Measurements from ENCODE around the gene FGFRL1.
"Not testable (repeated sequence)": the region's sequence is repeated elsewhere in the genome, so short reads cannot be mapped to it uniquely, and the experiment has no call there.

Gene FGFRL1

DNA sequence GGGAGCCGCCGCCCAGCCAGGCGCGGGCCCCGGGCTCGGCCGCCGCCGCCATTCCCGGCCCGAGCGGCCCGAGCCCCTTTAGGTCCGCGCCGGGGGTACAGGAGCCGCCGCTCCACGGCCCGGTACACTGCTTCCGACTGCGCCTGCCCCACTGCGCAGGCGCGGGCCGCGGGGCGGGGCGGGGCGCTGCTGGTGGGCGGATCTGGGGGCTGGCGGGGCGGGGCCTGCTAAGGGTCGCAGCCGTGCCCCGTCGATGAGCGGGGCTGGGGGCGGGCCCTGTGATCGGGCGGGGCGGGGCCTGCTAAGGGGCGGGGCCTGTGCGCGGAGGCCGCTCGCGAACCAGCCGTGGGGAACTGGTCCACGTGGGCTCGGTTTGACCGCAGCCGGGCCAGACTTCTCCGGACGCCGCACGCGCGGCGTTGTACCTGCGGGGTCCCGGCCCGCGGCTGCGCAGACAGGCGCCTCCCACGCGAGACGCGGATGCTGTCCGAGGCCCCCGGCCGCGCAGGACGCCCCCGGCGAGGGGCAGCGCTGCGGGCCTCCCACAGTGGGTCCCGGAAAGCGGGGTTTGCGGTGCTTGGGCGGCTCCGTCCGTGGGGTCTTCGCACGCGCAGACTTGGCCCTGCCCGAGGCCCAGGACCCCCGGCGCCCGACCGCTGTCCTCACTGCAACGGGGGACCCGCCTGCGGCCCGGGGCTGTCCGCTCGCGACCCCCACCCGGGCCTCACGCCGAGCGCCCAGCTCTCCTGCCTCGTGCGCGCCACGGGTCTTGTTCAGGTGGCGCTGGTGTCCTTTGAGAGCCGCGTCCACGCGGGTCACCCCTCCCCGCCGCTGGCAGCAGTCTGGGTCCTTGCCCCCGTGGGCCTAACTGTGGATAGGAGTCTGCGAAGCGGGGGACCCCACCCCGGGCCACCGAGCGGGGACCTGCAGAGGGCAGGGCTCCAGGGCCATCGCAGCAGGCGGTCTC lies 37.7 kb upstream of the FGFRL1 start, which contains the start of gene DGKQ:
DGKQ (minus strand) TSS at position 139 of the 967 bp plus-strand sequence; CDS start at position 52, 87 bp downstream.
- DNase-seq, result peak; percentile 53

- no peak for DNase-seq
These were observed 36.8 kb upstream of the FGFRL1 start for GRCh38 chr4:974668-975067.

- DNase-seq, result not testable (repeated sequence)
These were observed 35.4 kb upstream of the FGFRL1 start for GRCh38 chr4:976016-976415.

DNA sequence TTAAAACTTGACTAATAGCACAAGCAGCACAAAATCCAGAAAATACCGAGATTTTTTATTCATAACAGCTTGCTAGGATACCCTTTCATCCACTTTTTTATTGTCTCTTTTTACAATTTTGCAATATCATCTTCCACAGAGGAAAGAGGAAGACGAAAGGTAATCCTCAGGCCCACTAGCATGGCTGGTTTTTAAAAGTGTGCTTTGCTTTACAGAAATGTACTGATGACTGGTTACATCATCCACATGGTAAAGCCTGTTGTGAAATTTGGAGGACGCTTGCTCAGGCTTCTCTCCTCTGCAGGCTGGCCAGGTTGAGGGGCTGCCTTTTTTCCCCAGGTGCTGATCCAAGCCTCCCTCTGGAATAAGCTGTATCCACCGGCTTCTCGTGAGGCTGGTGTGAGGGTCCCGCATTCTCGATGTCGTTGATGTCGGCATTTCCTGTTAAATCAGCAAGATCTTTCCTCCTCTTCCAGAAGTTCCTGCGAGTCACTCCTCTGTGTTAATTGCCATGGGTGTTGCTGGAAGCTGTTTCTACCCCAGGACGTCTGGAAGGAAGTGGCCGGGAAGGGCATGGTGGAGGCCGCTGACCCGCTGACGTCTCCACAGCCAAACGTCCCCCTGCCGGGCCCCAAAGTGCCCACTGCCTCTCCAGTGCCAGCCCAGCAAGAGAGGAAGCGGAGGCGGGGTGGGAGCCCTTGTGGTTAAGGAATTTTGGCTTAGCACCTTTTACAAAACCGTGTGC lies 32.3 kb upstream of the FGFRL1 start:
- DNase-seq, result no peak

GRCh38 chr4:982291-982690 lies 29.1 kb upstream of the FGFRL1 start:
- DNase-seq, result no peak

- no peak for DNase-seq
These were observed 28.6 kb upstream of the FGFRL1 start for GRCh38 chr4:982814-983213.

- DNase-seq, result no peak
These were observed 26.9 kb upstream of the FGFRL1 start for GRCh38 chr4:984336-985054.

GRCh38 chr4:985123-985830 lies 26.1 kb upstream of the FGFRL1 start:
- DNase-seq, result peak; percentile 47

- no peak for DNase-seq
These were observed 25.0 kb upstream of the FGFRL1 start for GRCh38 chr4:986428-986878.

GRCh38 chr4:986879-987623 lies 24.4 kb upstream of the FGFRL1 start, which contains the start of gene IDUA:
Gene IDUA, plus strand, starts transcription at chr4:987044. Its CDS starts 41 bp downstream, at chr4:987085.
- peak; percentile 10 for DNase-seq

GRCh38 chr4:987624-988513 lies 23.6 kb upstream of the FGFRL1 start:
- DNase-seq, result no peak

- DNase-seq, result no peak
These were observed 22.4 kb upstream of the FGFRL1 start for GRCh38 chr4:988726-989721.

DNA sequence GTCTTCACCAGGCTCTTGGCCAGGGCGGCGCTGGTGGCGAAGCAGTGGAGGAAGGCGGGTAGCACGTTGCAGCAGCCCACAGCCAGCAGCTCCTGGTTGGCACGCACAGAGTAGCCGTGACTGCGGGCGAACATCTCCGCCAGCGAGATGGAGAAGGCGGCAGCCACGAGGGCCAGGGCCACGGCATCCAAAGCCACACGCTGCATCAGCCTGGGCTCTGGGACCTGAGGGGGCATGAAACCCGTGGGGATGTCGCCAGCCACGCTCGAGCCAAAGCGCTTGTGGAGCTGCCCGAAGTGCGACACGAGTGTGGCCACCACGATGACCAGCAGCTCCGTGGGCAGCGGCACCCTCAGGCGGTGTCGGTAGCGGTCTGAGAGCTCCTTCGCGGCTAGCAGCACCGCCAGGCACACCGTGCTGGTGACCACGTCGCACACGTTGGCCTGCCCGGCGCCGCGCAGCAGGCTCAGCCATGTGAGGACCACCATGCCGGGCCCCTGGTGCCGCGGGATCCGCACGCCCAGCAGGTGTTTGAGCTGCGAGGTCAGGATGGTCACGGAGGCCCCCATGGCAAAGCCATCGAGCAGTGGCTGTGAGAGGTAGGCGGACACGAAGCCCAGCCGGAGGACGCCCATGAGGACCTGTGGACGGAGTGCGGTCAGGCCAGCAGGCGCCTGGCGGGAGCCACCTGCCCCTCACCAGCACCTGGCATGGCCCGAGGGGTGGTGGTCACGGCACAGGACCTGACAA lies 21.5 kb upstream of the FGFRL1 start:
- DNase-seq, result no peak

DNA sequence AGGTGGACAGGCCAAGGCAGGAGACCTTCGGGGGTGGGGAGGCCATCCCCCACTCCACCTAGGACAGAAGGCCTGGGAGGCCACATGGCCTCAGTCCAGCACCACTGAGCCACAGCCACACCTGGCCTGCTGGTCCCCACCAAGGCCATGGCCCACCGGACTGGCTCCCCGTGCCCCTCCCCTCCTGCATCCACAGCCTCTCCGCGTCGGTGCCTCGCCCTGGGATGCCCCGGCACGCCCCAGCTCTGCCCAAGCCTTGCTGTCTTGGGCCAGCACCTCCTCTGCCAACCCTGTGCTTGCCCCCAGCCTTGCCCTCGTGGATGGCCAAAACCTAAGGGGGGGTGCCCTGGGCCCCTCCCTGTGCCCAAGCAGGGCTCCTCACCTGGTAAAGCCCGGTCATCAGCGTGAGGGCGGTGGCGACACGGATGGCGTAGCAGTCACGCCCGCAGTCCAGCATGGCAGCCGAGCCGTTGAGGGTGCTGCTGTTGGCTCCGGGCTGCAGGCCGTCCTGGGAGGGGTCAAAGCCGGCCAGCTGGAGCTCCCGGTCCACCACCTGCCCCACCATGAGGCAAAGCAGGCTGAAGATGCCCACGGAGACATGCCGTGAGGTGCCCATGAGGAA lies 20.6 kb upstream of the FGFRL1 start:
- no peak for DNase-seq

GRCh38 chr4:991451-992296 lies 19.8 kb upstream of the FGFRL1 start:
- DNase-seq, result no peak

GRCh38 chr4:992297-993110 lies 18.9 kb upstream of the FGFRL1 start:
- DNase-seq, result no peak
